IMR-90 (cell line): Measurements from ENCODE around the gene B4GALT1. TPM values are rescaled to one million over a fixed set of nuclear protein-coding genes. Genes with fewer than 3 reads are reported as not detected.

Experiments used
- ATAC-seq: fragments of 200-7000 bp; cut with Tn5 transposase; 2 replicates; pipeline ENCODE4 v1.9.1; 2020; ENCODE audit warnings: low read depth, mild to moderate bottlenecking, moderate library complexity
- BruUV-seq: library from RNA; stranded (reverse); fragments of 400-500 nt; replicated peaks from 2 replicates; lab custom pipeline; 2021; lab: Mats Ljungman, UMichigan
- CTCF ChIA-PET: fragments of 300-600 bp; formaldehyde crosslinking; extraction: SDS; loops from one replicate; lab custom pipeline; 2021; ENCODE audit warnings: antibody characterized with exemption; lab: Yijun Ruan, JAX
- POLR2A ChIA-PET: fragments of 300-600 bp; sonication (Branson Sonifier 250); formaldehyde crosslinking; loops from one replicate; lab custom pipeline; 2022; ENCODE audit warnings: antibody characterized with exemption; ENCODE audit not compliant: unreplicated experiment; lab: Charles Lee
- DNase-seq: peaks from one replicate; pipeline ENCODE4 v3.0.0; 2013
- H2AFZ ChIP-seq: replicated peaks from 2 replicates; pipeline ENCODE3; 2013; ENCODE audit warnings: low read length, mild to moderate bottlenecking; ENCODE audit not compliant: poor library complexity
- H2AK5ac ChIP-seq: 2 replicates; pipeline ENCODE4 v1.6.1; 2013; ENCODE audit warnings: low read depth, low read length, inconsistent platforms
- H2AK9ac ChIP-seq: replicated peaks from 2 replicates; pipeline ENCODE3; 2013; ENCODE audit warnings: mild to moderate bottlenecking, low read depth, low read length, moderate library complexity; ENCODE audit not compliant: poor library complexity
- H2BK120ac ChIP-seq: 2 replicates; pipeline ENCODE4 v1.6.1; 2013; ENCODE audit warnings: low read depth, low read length, inconsistent platforms
- H2BK15ac ChIP-seq: 3 replicates; pipeline ENCODE4 v1.6.1; 2013; ENCODE audit warnings: low read depth, low read length, inconsistent platforms
- H2BK20ac ChIP-seq: 2 replicates; pipeline ENCODE4 v1.6.1; 2013; ENCODE audit warnings: low read depth, mild to moderate bottlenecking, inconsistent platforms, low read length, moderate library complexity
- H2BK5ac ChIP-seq: 2 replicates; pipeline ENCODE4 v1.6.1; 2013; ENCODE audit warnings: mild to moderate bottlenecking, low read depth, low read length, inconsistent platforms; ENCODE audit not compliant: poor library complexity, severe bottlenecking
- H3K14ac ChIP-seq: replicated peaks from 2 replicates; pipeline ENCODE4 v1.6.1; 2013; ENCODE audit warnings: low read depth, low read length, inconsistent platforms
- H3K18ac ChIP-seq: 2 replicates; pipeline ENCODE4 v1.6.1; 2013; ENCODE audit warnings: low read depth, low read length, control low read depth
- H3K23ac ChIP-seq: 2 replicates; pipeline ENCODE4 v1.6.1; 2013; ENCODE audit warnings: low read depth, low read length, inconsistent platforms
- H3K27ac ChIP-seq: 2 replicates; pipeline ENCODE4 v1.5.1; 2013; ENCODE audit warnings: mild to moderate bottlenecking, control low read depth, low read length; ENCODE audit not compliant: insufficient read depth
- H3K27me3 ChIP-seq: 2 replicates; pipeline ENCODE4 v1.6.1; 2013; ENCODE audit warnings: low read length; ENCODE audit not compliant: control insufficient read depth, insufficient read depth
- H3K36me3 ChIP-seq: 2 replicates; pipeline ENCODE4 v1.6.1; 2013; ENCODE audit warnings: low read length, mixed read lengths; ENCODE audit not compliant: control insufficient read depth, insufficient read depth
- H3K4ac ChIP-seq: 2 replicates; pipeline ENCODE4 v1.6.1; 2013; ENCODE audit warnings: low read depth, low read length, inconsistent platforms
- H3K4me1 ChIP-seq: 2 replicates; pipeline ENCODE4 v1.6.1; 2013; ENCODE audit warnings: low read length, mixed read lengths; ENCODE audit not compliant: control insufficient read depth, insufficient read depth
- H3K4me2 ChIP-seq: 2 replicates; pipeline ENCODE4 v1.6.1; 2013; ENCODE audit warnings: low read depth, mild to moderate bottlenecking, control low read depth, low read length, moderate library complexity
- H3K4me3 ChIP-seq: 2 replicates; pipeline ENCODE4 v1.5.1; 2013; ENCODE audit warnings: low read depth, mild to moderate bottlenecking, control low read depth, low read length, moderate library complexity; ENCODE audit not compliant: insufficient read depth
- H3K56ac ChIP-seq: 2 replicates; pipeline ENCODE4 v1.6.1; 2013; ENCODE audit warnings: low read length, inconsistent platforms; ENCODE audit not compliant: insufficient read depth; ENCODE audit errors: extremely low read depth
- H3K79me1 ChIP-seq, 2 experiments: 2 replicates each; pipeline ENCODE4 v1.6.1; 2013; ENCODE audit warnings: low read length in 2 of 2, inconsistent platforms in 1 of 2, low read depth in 1 of 2
- H3K9ac ChIP-seq: 2 replicates; pipeline ENCODE4 v1.6.1; 2013; ENCODE audit warnings: low read depth, low read length, control low read depth
- H3K9me1 ChIP-seq: 2 replicates; pipeline ENCODE4 v1.6.1; 2013; ENCODE audit warnings: low read length, inconsistent platforms; ENCODE audit not compliant: insufficient read depth
- H3K9me3 ChIP-seq: 2 replicates; pipeline ENCODE4 v1.6.1; 2013; ENCODE audit warnings: low read length; ENCODE audit not compliant: control insufficient read depth, insufficient read depth
- H4K20me1 ChIP-seq: 2 replicates; pipeline ENCODE4 v1.6.1; 2013; ENCODE audit warnings: low read length, inconsistent platforms; ENCODE audit not compliant: insufficient read depth
- H4K5ac ChIP-seq: 2 replicates; pipeline ENCODE4 v1.6.1; 2013; ENCODE audit warnings: mild to moderate bottlenecking, low read depth, low read length, control low read depth
- H4K8ac ChIP-seq, 2 experiments: 2 replicates each; pipeline ENCODE4 v1.6.1; 2013; ENCODE audit warnings: low read depth in 2 of 2, low read length in 2 of 2, control low read depth in 1 of 2, inconsistent platforms in 1 of 2
- H4K91ac ChIP-seq: 2 replicates; pipeline ENCODE4 v1.6.1; 2013; ENCODE audit warnings: low read depth, low read length, inconsistent platforms; ENCODE audit not compliant: insufficient read depth
- BHLHE40 ChIP-seq: fragments of 150-350 bp; IDR thresholded peaks from 2 replicates; pipeline ENCODE4 v1.6.1; 2016; ENCODE audit warnings: mild to moderate bottlenecking, low read depth, low read length
- CEBPB ChIP-seq: IDR thresholded peaks from 2 replicates; pipeline ENCODE4 v1.6.1; 2012; ENCODE audit warnings: low read depth, low read length, improper control_type of control experiment
- CHD1 ChIP-seq: IDR thresholded peaks from 2 replicates; pipeline ENCODE4 v1.6.1; 2012; ENCODE audit warnings: low read depth, low read length, improper control_type of control experiment
- FOS ChIP-seq: fragments of 150-350 bp; IDR thresholded peaks from 2 replicates; pipeline ENCODE4 v1.6.1; 2016; ENCODE audit warnings: low read depth, low read length
- MAFK ChIP-seq: IDR thresholded peaks from 2 replicates; pipeline ENCODE4 v1.6.1; 2012; ENCODE audit warnings: low read depth, low read length, improper control_type of control experiment
- MAZ ChIP-seq: IDR thresholded peaks from 2 replicates; pipeline ENCODE4 v1.6.1; 2012; ENCODE audit warnings: low read depth, mild to moderate bottlenecking, low read length, improper control_type of control experiment, moderate library complexity, borderline replicate concordance
- NFE2L2 ChIP-seq: fragments of 150-350 bp; IDR thresholded peaks from 2 replicates; pipeline ENCODE4 v1.6.1; 2016; ENCODE audit warnings: low read depth, mild to moderate bottlenecking, low read length
- POLR2A ChIP-seq: IDR thresholded peaks from 2 replicates; pipeline ENCODE4 v1.6.1; 2012; ENCODE audit warnings: mild to moderate bottlenecking, low read depth, low read length
- RAD21 ChIP-seq: IDR thresholded peaks from 2 replicates; pipeline ENCODE4 v1.6.1; 2012; ENCODE audit warnings: low read length, improper control_type of control experiment
- RCOR1 ChIP-seq: IDR thresholded peaks from 2 replicates; pipeline ENCODE4 v1.6.1; 2012; ENCODE audit warnings: mild to moderate bottlenecking, low read length, improper control_type of control experiment; ENCODE audit not compliant: insufficient replicate concordance
- RFX5 ChIP-seq: IDR thresholded peaks from 2 replicates; pipeline ENCODE4 v1.8.0; 2012; ENCODE audit warnings: low read depth, mild to moderate bottlenecking, low read length, moderate library complexity
- SMC3 ChIP-seq: fragments of 150-350 bp; IDR thresholded peaks from 2 replicates; pipeline ENCODE4 v1.6.1; 2016; ENCODE audit warnings: low read depth, mild to moderate bottlenecking, antibody characterized with exemption, low read length, moderate library complexity
- WGBS, 2 experiments: methylation state at CpG; one replicate each; pipeline versions ENCODE4 v1.1.5 to v1.1.7; 2013; ENCODE audit warnings: missing lambda C conversion rate in 2 of 2; ENCODE audit not compliant: insufficient read length in 1 of 2; ENCODE audit errors: extremely low coverage in 2 of 2; 5-methylcytosine and 5-hydroxymethylcytosine counted together
- dilution Hi-C: fragments of 300-500 bp; cut with HindIII; formaldehyde crosslinking; loops from one replicate; pipeline ENCODE4 v1.14.3; 2018; ENCODE audit warnings: low sequenced_read_pairs; ENCODE audit not compliant: unreplicated experiment
- in situ Hi-C: fragments of 300-500 bp; cut with MboI; formaldehyde crosslinking; loops from 3 replicates; pipeline ENCODE4 v1.14.3; 2019; ENCODE audit warnings: low sequenced_read_pairs, inconsistent platforms, mixed read lengths
- intact Hi-C: fragments of 100-400 bp; cut with micrococcal nuclease; formaldehyde crosslinking; loops from 2 replicates; pipeline ENCODE4 v1.10.0; 2022
- polyA plus RNA-seq, 3 experiments: library from polyadenylated mRNA; depleted of rRNA; stranded (reverse); fragments of >200 nt; gene quantifications; 2 replicates each; pipeline ENCODE4 v1.2.3, GENCODE V29; 2012; ENCODE audit warnings: low replicate concordance in 1 of 3
- total RNA-seq: library from RNA; depleted of rRNA; stranded (reverse); fragments of >200 nt; gene quantifications from 2 replicates; pipeline ENCODE4 v1.2.3, GENCODE V29; 2012
- TF ChIP-seq, protein P1 (sequence below): fragments of 150-350 bp; IDR thresholded peaks from 2 replicates; pipeline ENCODE4 v1.6.1; 2016; ENCODE audit warnings: low read depth, mild to moderate bottlenecking, low read length, moderate library complexity, borderline replicate concordance
- TF ChIP-seq, protein P2 (sequence below): fragments of 150-350 bp; IDR thresholded peaks from 2 replicates; pipeline ENCODE4 v1.6.1; 2017; ENCODE audit warnings: mild to moderate bottlenecking, antibody characterized with exemption, low read length, low read depth
- TF ChIP-seq, protein P3 (sequence below): conservative IDR thresholded peaks from 2 replicates; pipeline ENCODE4 v1.5.1; 2012; ENCODE audit warnings: mild to moderate bottlenecking, low read depth, low read length, improper control_type of control experiment

The B4GALT1 gene
- total and polyA plus RNA-seq, 2 of the 4 experiments (the other 2 are of a cell fraction): 8.8 to 37.8 TPM

DNA sequence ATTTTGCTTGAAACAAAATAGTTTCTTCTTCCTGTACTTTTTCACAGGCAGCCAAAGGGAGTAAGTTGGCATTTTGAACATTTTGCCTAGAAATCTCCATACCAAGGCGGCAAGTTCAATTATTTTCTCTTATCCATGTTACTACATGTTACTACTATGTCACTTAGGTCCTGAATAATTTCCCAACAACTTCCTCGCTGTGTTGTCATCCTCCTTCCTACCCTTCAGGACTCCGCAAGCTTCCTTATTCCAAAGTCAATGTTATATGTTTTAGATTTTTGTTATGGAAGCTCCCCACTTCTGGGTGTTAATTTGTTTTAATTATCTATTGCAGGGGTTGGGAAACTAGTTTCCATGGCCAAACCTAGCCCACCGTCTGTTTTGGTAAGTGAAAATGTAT is 9.9 kb upstream of the B4GALT1 start:
- Histone ChIP-seq H3K9ac (no peak overlapping the region), H3K18ac (no peak overlapping the region), H3K9me3 (no peaks in the 10 kb centered on the region), H3K14ac (no peak overlapping the region), H2BK120ac (no peak overlapping the region), H3K4me3 (no peak overlapping the region), H2AK5ac (no peak overlapping the region), H3K27ac (no peak overlapping the region), H3K23ac (no peak overlapping the region), H2BK20ac (no peak overlapping the region), H3K56ac (no peak overlapping the region), H3K4ac (no peak overlapping the region), H2AFZ (no peak overlapping the region), H3K79me1 (no peaks in the 10 kb centered on the region), H2BK15ac (no peak overlapping the region), H4K91ac (no peak overlapping the region), H4K8ac (no peak overlapping the region), H3K4me2 (no peak overlapping the region), H3K4me1 (peaks cover 13% of the 10 kb centered on the region), H3K9me1 (peaks cover 5% of the 10 kb centered on the region; the same call in 1 of the 2 replicates), H2AK9ac (no peak overlapping the region), H3K27me3 (no peaks in the 10 kb centered on the region), H2BK5ac (no peak overlapping the region), H4K20me1 (no peaks in the 10 kb centered on the region), H3K36me3 (no peaks in the 10 kb centered on the region), H4K5ac (no peak overlapping the region)
- no peak for TF ChIP-seq POLR2A
- no peak for TF ChIP-seq MAFK
- TF ChIP-seq FOS: no peak
- no peak for TF ChIP-seq RCOR1
- no peak for TF ChIP-seq CHD1
- TF ChIP-seq CEBPB: no peak
- no peak for TF ChIP-seq NFE2L2
- no peak for TF ChIP-seq RFX5
- no peak for TF ChIP-seq MAZ
- TF ChIP-seq, protein P1, sequence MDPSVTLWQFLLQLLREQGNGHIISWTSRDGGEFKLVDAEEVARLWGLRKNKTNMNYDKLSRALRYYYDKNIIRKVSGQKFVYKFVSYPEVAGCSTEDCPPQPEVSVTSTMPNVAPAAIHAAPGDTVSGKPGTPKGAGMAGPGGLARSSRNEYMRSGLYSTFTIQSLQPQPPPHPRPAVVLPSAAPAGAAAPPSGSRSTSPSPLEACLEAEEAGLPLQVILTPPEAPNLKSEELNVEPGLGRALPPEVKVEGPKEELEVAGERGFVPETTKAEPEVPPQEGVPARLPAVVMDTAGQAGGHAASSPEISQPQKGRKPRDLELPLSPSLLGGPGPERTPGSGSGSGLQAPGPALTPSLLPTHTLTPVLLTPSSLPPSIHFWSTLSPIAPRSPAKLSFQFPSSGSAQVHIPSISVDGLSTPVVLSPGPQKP: no peak
- TF ChIP-seq, protein P2, sequence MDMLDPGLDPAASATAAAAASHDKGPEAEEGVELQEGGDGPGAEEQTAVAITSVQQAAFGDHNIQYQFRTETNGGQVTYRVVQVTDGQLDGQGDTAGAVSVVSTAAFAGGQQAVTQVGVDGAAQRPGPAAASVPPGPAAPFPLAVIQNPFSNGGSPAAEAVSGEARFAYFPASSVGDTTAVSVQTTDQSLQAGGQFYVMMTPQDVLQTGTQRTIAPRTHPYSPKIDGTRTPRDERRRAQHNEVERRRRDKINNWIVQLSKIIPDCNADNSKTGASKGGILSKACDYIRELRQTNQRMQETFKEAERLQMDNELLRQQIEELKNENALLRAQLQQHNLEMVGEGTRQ: no peak
- TF ChIP-seq, protein P3, sequence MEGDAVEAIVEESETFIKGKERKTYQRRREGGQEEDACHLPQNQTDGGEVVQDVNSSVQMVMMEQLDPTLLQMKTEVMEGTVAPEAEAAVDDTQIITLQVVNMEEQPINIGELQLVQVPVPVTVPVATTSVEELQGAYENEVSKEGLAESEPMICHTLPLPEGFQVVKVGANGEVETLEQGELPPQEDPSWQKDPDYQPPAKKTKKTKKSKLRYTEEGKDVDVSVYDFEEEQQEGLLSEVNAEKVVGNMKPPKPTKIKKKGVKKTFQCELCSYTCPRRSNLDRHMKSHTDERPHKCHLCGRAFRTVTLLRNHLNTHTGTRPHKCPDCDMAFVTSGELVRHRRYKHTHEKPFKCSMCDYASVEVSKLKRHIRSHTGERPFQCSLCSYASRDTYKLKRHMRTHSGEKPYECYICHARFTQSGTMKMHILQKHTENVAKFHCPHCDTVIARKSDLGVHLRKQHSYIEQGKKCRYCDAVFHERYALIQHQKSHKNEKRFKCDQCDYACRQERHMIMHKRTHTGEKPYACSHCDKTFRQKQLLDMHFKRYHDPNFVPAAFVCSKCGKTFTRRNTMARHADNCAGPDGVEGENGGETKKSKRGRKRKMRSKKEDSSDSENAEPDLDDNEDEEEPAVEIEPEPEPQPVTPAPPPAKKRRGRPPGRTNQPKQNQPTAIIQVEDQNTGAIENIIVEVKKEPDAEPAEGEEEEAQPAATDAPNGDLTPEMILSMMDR: no peak
- TF ChIP-seq SMC3: no peak
- no peak for TF ChIP-seq RAD21
- no peak for TF ChIP-seq BHLHE40
- no TSS peak for BruUV-seq
- in situ Hi-C loops: no loop called here
- ATAC-seq (no peak), DNase-seq (no peak)
- dilution Hi-C loops: no loop called here
- no CpG with 5 or more reads among the region's 4 CpGs for WGBS, 2 experiments
- POLR2A ChIA-PET: no interaction called here
- intact Hi-C loops: no loop called here
- CTCF ChIA-PET: interaction anchor here (1.5 kb wide), 1 partner anchor 8 kb away, joined by 4 read pairs; no protein-coding TSS in a partner anchor
